HG02981 (cell line): Measurements from ENCODE around the gene IL5RA.

Source experiments
- ATAC-seq: cut with Tn5 transposase; IDR thresholded peaks from one replicate; pipeline ENCODE4 v1.9.1; 2021; ENCODE audit warnings: mild to moderate bottlenecking, moderate library complexity; ENCODE audit not compliant: unreplicated experiment

Gene IL5RA, protein sequence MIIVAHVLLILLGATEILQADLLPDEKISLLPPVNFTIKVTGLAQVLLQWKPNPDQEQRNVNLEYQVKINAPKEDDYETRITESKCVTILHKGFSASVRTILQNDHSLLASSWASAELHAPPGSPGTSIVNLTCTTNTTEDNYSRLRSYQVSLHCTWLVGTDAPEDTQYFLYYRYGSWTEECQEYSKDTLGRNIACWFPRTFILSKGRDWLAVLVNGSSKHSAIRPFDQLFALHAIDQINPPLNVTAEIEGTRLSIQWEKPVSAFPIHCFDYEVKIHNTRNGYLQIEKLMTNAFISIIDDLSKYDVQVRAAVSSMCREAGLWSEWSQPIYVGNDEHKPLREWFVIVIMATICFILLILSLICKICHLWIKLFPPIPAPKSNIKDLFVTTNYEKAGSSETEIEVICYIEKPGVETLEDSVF

DNA sequence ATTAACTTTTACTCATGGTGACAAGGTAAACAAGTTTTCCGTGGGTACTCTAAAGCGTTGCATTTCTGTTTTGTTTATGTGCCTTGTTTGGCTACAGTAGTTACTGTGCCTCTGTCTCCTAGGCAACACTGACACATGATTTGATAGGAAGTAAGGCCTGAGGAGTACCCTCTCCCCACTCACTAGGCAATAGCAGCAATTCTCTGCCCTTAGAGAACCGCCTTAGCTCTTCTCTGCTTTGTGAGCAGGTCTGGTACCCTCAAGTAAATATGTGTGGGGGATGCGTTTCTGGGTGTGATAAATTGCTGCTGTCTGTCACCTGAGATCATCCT lies at the start of gene IL5RA:
Gene IL5RA, minus strand, starts transcription at position 76 of the 332 bp plus-strand sequence. CDS start 5,390 bp downstream, outside the sequence.
- ATAC-seq, result peak; percentile 43

DNA sequence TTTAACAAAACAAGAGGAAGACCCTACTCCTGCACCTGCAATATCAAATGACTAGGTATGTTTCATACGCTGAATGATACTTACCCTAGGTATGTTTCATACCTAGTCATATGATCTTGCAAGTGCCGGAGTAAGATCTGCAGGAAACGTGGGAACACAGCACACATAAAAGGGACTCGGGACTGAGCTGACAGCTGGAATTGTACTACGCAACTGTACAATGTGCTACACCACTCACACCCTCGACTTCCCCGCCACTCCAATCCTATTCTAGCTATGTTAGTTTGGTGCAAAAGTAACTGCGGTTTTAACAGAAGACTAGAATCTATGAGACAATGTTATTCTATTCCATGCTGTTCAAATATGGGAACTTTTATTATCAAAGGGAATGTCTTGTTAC lies 47.3 kb upstream of the IL5RA start:
- no peak for ATAC-seq

DNA sequence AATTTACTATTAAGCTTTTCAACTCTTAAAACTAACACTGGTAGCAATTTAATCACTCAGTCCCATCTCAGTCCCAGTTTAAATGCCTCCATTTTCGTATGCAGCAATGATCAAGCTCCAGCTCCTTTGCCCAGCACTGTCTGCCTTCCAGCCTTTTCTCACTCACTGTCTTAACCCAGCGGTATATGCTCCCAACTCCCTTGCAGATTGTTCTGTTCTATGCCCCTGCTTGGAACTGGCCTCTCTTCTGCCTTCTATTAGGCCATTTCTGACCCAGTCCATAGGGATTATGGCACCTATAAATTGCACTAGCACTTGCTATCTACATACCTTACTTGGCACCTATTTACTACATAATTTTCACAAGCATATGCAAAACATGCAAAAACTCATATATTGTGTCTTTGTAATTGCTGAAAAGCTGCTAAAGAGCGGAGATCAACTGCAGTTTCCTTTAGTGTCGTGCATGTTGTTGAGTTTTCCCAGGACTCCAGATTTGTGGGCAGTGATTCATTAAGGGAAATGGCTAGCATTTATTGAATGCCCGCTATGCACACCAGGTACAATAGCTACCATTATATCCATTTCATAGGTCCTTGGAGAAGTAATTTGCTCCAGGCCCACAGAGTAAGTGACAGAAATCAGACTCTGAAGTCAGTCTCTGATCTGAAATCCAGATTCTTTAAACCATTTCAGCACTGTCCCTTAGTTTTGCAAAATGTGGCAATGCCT lies 44.9 kb upstream of the IL5RA start:
- ATAC-seq, result no peak

DNA sequence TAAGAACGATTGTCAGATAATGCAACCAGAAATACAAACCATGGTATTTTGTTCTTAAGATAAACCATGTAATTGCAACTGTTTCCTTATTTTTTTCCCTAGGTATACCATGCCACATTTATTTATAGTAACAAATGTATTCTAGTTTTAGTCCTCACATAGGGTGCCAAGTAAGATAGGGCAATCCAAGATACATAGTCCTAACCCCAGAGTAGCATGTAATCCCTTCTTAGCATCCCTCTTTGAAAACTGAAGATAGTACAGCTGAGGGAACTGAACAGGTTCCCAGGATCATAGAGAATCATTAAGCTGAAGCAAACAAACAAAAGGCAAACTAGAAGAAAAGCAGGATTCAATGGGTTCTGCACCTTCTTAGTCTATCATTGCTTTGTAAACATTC lies 41.3 kb upstream of the IL5RA start:
- no peak for ATAC-seq

DNA sequence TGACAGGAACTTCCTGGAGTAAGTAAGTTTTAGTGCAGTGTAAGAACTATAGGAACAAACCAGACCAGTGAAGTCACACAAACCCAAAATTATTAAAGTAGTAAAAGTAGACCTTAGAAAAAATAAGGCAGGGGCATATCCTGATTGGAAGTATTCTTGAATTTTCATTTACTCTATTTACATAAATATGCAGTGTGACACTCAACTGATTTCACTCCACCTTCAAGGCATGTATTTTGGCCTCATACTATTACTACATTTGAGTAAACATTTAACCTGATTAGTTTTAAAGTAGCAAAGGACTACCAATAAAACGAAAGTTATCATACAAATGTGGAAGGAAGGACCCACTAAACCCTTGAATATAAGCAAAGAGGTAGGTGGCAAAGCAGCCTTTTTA lies 39.4 kb upstream of the IL5RA start:
- no peak for ATAC-seq

DNA sequence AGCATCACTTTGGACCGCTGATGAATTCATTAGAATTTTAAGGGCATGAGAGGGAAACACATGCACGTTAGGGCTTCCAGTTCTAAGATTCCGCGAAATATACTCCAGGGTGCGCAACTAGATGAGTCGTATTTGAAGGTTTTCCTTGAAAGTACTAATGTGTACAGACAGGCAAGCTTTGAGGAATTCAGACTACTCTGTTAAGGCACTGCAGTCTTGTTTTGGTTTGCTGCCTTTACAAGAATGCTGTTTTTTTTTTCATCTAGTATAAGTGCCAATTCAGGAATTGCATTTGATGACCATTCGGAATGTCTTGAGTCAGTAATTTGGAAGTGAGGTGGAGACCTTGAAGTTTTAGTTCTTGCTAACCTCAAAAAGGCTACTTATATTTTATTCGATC lies 35.7 kb upstream of the IL5RA start:
- no peak for ATAC-seq

DNA sequence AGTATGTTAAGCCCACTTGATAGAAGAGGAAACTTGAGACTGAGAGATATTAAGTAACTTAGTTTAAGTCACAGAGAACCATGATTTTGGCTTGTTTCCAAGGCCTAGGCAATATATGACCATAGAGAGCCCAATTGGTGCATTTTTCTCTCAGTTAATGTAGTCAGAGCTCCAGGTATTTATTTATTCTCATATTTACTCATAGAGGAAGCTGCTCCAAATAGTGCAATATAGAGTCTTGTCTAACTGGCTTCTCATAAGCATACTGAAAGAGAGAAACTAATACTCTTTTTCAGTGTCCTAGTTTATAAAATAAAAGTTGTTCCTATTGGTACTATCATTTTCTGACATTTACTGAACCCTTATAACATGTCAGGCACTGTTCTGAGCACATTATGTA lies 31.8 kb upstream of the IL5RA start:
- no peak for ATAC-seq

DNA sequence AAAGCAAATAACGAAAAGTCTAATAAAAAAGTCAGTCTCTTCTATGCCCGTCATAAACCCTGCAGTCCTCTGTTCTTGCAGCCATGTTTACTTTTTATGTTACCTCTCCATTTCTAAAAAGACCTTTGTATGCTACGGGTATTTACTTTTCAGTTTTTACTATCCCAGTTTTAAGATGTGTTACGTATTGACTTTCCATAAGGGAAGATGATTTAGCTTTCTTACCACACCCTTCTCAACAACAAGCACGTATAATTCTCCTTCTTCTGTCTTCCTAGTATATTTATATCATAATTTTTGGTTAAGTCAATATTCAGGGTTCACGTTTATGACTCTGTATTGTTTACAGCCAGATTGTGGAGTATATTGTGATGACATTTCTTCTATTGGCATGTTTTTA lies 27.4 kb upstream of the IL5RA start:
- ATAC-seq, result no peak

DNA sequence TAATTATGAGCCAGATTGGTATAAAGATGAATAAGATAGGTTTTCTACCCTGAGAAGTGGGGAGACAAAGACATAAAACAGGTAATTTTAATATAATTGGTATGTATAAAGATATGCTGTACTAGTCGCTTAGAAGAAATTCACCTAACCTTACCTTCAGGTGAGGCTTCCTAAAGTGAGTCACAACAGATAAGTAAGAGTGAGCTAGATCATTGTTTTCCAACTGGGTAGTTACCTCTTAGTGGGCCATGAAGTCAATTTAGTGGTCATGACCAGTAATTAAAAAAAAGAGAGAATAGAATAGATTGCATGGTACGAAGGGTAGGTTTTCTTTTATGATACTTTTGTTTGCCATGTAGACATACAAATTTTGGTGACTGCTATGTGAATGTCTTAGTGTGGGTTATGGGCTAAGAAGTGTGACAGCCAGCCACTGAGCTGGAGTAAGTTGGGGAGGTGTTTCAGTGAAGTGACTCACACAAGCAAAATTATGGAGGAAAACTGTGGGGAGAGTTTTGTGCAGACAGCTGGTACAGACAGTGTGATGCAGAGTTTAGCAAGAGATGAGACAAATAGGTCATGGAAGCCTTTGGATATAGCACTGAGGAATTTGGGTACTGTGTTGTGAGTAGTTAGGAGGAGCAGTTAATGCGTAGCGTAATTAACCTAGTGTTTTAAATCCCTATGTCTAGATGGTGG lies 24.7 kb upstream of the IL5RA start:
- ATAC-seq, result no peak

DNA sequence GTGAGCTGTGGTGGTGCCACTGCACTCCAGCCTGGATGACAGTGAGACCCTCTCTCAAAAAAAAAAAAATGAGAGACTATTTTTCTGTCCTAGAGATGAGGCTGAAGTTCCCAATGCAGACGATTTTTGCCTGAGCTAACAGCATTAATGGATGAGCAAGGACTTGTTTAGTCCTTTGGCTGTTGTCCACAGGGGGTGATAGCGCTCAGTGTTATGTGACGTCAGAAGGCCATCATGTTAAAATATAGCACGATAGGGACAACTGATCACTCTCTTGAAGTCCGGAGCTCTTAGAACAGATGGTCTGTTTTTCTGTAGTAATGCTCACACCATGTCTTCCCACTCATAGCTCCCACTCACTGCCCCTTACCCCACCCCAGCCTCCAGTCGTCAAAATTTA lies 23.3 kb upstream of the IL5RA start:
- no peak for ATAC-seq

DNA sequence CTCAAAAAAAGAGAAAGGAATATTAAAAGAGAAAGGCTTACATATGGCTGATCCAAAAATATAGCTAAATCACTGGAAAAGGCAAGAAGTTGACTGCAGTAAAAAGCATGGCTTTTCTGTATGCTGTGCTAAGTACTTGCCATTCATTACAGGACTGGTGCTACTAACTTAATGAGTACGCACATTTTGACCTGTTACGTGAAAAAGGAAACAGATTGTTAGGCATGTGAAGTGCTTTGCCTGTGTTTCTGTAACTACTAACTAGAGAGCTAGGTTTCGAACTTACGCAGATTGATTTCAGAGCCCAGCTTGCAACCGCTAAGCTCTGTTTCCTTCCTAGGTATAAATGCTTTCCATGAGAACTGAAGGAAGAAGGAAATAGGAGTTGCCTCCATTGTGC lies 19.4 kb upstream of the IL5RA start:
- no peak for ATAC-seq

DNA sequence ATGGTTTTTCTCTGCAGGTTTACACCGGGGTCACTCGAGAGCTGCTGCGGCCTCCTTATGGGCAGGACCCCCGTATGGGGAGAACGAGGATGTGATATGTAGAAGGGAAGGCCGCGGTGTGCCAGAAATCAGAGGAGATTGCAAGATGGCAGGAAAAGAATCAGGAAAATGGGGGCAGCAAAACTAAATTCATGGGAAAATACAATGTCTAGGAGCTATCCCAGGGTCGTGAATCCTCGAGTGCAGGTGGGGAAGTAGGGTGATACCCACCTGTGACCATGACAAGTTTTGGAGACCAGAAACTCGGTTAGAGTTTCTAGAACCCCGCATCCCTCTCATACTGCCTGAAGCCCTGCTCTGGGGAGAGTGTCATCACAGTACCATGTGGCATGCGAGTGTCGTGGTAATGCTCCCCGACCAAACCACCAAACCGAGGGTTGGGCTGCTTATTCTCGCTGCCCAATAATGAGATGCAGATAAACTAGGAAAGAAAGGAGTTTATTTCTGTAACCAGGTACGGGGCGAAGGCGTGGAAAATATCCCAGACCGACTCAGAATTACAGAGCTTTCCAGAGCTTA lies 17.3 kb upstream of the IL5RA start:
- peak; percentile 22 for ATAC-seq

DNA sequence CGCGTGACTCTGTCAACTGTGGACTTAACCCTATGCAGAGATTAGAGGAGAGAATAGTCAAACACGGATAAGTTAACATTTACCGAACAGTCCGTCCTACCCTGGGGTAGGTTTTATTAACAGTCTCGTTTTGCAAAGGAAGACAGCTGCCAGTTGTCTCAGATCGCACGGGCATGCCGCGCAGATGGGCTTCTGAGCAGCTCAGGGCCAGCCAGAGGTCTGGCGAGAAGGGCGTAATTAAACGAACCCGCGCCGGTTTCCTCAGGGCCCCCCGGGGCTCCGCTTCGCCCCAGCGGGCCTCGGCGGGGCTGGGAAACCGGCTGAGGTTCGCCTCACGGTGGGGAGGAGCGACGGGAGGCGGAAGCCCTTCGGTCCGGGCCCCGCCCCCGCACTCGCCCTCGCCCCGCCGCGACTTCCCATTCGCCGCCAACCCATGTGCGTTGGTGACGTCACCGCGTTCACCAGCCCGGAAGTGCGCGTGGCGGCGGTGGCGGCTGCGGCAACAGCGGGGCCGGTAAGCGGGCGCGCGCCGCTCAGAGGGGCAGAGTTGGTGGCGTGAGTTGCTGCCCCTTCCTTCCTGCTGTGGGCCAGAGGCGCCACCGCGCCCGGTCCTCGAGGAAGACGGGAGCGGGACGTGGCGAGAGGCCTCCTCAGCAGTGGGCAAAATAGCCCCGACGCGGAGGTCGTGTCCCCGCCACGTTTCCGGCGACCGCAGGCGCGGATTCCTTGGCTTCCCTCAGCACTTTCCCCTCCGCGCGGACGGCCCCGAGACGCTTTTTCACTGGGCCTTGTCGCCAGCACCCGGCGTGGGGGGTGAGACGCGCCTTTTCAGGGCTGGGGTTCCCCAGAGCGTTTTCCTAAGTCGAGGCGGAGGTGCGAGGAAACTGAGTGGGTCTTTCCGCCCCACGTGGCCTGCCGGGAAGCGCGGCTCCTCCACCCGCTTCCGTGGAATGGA lies 16.6 kb upstream of the IL5RA start, which contains the start of gene TRNT1:
Gene TRNT1, plus strand, starts transcription at position 464 of the 955 bp plus-strand sequence. CDS start 2,101 bp downstream, outside the sequence.
- ATAC-seq, result peak; percentile 95

DNA sequence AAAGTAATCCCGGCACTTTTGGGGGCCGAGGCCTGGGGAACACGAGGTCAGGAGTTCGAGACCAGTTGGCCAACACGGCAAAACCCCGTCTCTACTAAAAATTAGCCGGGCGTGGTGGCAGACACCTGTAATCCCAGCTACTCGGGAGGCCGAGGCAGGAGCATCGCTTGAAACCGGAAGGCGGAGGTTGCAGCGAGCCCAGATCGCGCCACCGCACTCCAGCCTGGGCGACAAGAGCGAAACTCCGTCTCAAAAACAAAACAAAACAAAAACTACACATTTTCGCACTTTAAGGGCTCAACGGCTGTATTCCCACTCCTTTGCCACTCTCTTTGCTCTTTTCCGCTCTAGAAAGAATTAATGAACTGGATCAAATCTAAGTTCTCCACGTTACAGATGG lies 15.8 kb upstream of the IL5RA start:
- no peak for ATAC-seq

DNA sequence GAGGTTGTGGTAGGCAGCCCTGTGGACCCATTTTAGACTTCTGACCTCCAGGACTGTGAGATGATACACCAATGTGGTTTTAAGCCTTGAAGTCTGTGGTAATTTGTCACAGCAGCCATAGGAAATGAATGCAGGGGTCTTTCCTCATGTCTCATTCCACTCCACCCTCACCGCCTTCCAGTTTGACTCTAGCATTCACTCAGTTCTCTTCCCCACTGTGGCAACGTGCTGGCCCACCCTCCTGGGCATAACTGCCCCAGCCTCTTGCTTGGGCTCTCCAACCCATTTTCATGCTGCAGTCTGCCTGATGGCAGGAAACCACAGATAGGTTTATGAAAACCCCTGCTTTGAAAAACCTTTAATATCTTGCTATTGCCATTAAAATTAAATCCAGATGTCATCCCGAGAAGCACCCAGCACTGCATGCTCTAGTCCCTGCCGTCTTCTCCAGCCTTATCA lies 9.2 kb upstream of the IL5RA start:
- no peak for ATAC-seq

DNA sequence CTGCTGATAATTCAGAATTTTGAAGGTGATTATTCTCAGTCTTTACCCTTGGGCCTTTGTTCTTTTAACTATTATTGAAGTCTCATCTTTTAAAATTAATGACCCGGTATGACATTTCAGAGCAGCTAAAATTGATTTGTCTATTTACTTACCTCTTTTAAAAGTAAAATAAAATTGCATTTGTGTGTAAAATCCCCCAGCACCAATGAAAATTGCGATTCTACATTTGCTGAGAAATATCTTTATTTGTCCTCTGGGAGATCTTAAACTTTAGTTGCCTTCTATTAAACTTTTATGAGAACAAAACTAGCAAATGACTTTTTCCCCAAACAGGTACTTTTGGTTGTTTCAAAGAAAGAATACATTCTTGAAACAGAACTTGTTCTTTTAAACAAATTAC lies 7.5 kb upstream of the IL5RA start:
- no peak for ATAC-seq

DNA sequence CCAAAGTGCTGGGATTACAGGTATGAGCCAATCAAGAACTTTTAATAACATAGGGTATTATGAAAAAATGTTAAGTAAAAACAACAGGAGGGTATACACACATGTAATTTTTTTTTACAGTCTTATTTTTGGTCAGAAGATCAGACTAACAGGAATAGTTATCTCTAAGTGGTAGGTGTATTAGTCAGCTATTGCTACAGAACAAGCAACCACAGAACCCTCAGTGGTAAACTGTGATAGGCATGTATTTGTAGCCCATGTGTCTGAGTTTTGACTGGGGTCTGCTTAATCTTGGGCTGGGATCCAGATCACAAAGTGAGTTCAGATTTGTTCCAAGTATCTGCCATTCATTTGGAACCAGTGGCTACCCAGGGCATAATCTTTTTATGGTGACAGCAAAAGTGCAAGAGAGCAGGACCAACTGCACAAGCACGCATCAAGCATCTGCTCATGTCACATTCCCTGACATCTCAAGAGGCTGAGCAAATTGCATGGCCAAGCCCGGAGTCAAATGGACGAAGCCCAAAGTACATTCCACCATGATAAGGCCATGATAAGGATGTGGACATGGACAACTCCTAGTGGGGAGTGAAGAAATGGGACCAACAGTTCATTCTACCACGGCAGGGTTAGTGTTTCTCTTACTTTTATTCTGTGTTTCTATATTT lies 3.0 kb upstream of the IL5RA start:
- no peak for ATAC-seq

DNA sequence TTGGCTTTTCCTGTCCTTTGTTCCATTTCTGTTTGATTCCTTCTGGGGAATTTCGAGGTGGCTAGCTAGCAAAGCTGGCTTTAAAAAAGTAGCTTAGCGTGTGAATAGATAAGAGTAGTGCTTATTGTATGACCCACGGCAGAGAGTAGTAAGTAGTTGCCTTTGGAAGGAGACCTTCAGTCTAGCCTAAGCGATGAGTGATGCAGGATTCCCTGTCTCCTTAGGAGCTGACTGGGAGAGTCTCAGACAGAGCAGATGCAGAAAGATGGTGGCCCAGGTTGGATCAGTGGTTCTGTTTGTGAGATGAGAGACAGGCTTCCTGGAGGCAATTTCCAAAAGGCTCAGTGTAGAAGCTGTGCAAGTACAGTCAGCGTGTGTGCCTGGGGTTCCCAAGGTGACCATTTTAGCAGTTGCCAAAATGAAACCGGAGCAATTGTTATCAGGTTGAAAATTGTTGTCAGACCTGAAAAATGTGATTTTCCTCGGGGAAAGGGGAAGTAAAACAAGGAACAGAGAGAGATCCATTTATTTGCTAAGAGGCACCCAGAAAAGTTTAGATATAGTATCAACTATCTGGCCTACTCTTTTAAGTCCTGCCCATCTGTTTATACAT lies 681 bp upstream of the IL5RA start:
- no peak for ATAC-seq
